Neural cell (in vitro differentiated cells): ENCODE results near the gene SDR42E1. TPM values are rescaled to one million over a fixed set of nuclear protein-coding genes. Genes with fewer than 3 reads are reported as not detected.

ENCODE experiments used
- H2AFZ ChIP-seq: fragments of 200-600, 300-800 bp; sonication (generic), shearing (Covaris generic); 2 replicates; pipeline ENCODE4 v1.6.0; 2014; ENCODE audit warnings: low read depth, mild to moderate bottlenecking, antibody characterized with exemption, low read length, moderate library complexity
- H3F3A ChIP-seq: fragments of 200-600 bp; shearing (Covaris generic); 2 replicates; pipeline ENCODE4 v1.6.1; 2016; ENCODE audit warnings: mild to moderate bottlenecking, moderate library complexity, mixed read lengths, antibody characterized with exemption, low read length; ENCODE audit not compliant: insufficient read depth, poor library complexity, severe bottlenecking
- H3K27ac ChIP-seq: fragments of 200-600, 300-800 bp; sonication (generic), shearing (Covaris generic); 2 replicates; pipeline ENCODE4 v1.5.1; 2014; ENCODE audit warnings: mild to moderate bottlenecking, low read length, moderate library complexity
- H3K27me3 ChIP-seq: fragments of 300-800, 200-600 bp; sonication (generic), shearing (Covaris generic); 2 replicates; pipeline ENCODE4 v1.6.0; 2014; ENCODE audit warnings: mild to moderate bottlenecking, low read depth, low read length, moderate library complexity; ENCODE audit not compliant: insufficient read depth
- H3K36me3 ChIP-seq: fragments of 300-800, 200-600 bp; sonication (generic), shearing (Covaris generic); 2 replicates; pipeline ENCODE4 v1.5.1; 2014; ENCODE audit warnings: mild to moderate bottlenecking, antibody characterized with exemption, low read length, moderate library complexity; ENCODE audit not compliant: insufficient read depth
- H3K4me2 ChIP-seq: fragments of 300-800, 200-600 bp; sonication (generic), shearing (Covaris generic); 2 replicates; pipeline ENCODE4 v1.6.0; 2014; ENCODE audit warnings: mild to moderate bottlenecking, low read length
- H3K4me3 ChIP-seq: fragments of 300-800, 200-600 bp; sonication (generic), shearing (Covaris generic); 2 replicates; pipeline ENCODE4 v1.5.1; 2014; ENCODE audit warnings: mild to moderate bottlenecking, low read length, moderate library complexity
- H3K79me2 ChIP-seq: fragments of 200-600 bp; shearing (Covaris generic); replicated peaks from 2 replicates; pipeline ENCODE4 v1.6.0; 2014; ENCODE audit warnings: mild to moderate bottlenecking, low read length, moderate library complexity; ENCODE audit not compliant: insufficient read depth
- H3K9ac ChIP-seq: fragments of 300-800, 200-600 bp; sonication (generic), shearing (Covaris generic); 2 replicates; pipeline ENCODE4 v1.6.1; 2016; ENCODE audit warnings: mild to moderate bottlenecking, low read length, mixed read lengths
- H3K9me2 ChIP-seq: fragments of 200-600 bp; shearing (Covaris generic); 2 replicates; pipeline ENCODE4 v1.6.1; 2016; ENCODE audit warnings: mild to moderate bottlenecking, low read length, mixed read lengths; ENCODE audit not compliant: insufficient read depth
- H3K9me3 ChIP-seq: fragments of 200-600, 300-800 bp; sonication (generic), shearing (Covaris generic); 2 replicates; pipeline ENCODE4 v1.6.1; 2016; ENCODE audit warnings: mild to moderate bottlenecking, mixed run types, low read length, moderate library complexity, mixed read lengths
- H4K20me1 ChIP-seq: fragments of 200-600 bp; shearing (Covaris generic); 2 replicates; pipeline ENCODE4 v1.6.1; 2016; ENCODE audit warnings: mild to moderate bottlenecking, mixed run types; ENCODE audit not compliant: insufficient read depth
- EP300 ChIP-seq: fragments of 450-650 bp; conservative IDR thresholded peaks from 2 replicates; pipeline ENCODE4 v1.6.1; 2014; ENCODE audit warnings: antibody characterized with exemption, mild to moderate bottlenecking, moderate library complexity; ENCODE audit not compliant: poor library complexity, severe bottlenecking
- EZH2 ChIP-seq: fragments of 200-600, 300-800 bp; shearing (Covaris generic), sonication (generic); IDR thresholded peaks from 2 replicates; pipeline ENCODE4 v1.6.1; 2014; ENCODE audit warnings: antibody characterized with exemption, low read length, borderline replicate concordance, mild to moderate bottlenecking; ENCODE audit not compliant: insufficient read depth, poor library complexity, severe bottlenecking
- MXI1 ChIP-seq: fragments of 450-650 bp; conservative IDR thresholded peaks from 2 replicates; pipeline ENCODE4 v1.6.1; 2014; ENCODE audit warnings: antibody characterized with exemption, mild to moderate bottlenecking; ENCODE audit not compliant: poor library complexity, severe bottlenecking
- POLR2AphosphoS5 ChIP-seq: IDR thresholded peaks from 2 replicates; pipeline ENCODE4 v1.6.1; 2012
- RAD21 ChIP-seq: fragments of 450-650 bp; conservative IDR thresholded peaks from 2 replicates; pipeline ENCODE4 v1.6.1; 2014; ENCODE audit warnings: antibody characterized with exemption, mild to moderate bottlenecking, moderate library complexity
- REST ChIP-seq: IDR thresholded peaks from 2 replicates; pipeline ENCODE4 v1.6.1; 2012; ENCODE audit warnings: borderline replicate concordance
- SMC3 ChIP-seq: fragments of 450-650 bp; conservative IDR thresholded peaks from 2 replicates; pipeline ENCODE4 v1.6.1; 2014; ENCODE audit warnings: antibody characterized with exemption, mild to moderate bottlenecking, moderate library complexity; ENCODE audit not compliant: poor library complexity
- TAF1 ChIP-seq: IDR thresholded peaks from 2 replicates; pipeline ENCODE4 v1.6.1; 2012; ENCODE audit warnings: low read depth
- polyA plus RNA-seq: library from polyadenylated mRNA; depleted of rRNA; stranded (reverse); fragments of >200 nt; gene quantifications from 2 replicates; pipeline ENCODE4 v1.2.3, GENCODE V29; 2014
- TF ChIP-seq, protein P1 (sequence below): fragments of 450-650 bp; IDR thresholded peaks from 2 replicates; pipeline ENCODE4 v1.5.1; 2014; ENCODE audit warnings: antibody characterized with exemption, mild to moderate bottlenecking, moderate library complexity; ENCODE audit not compliant: poor library complexity, severe bottlenecking

The SDR42E1 gene
- polyA plus RNA-seq, 1 donor from 2014 or later: 0.02 TPM

DNA sequence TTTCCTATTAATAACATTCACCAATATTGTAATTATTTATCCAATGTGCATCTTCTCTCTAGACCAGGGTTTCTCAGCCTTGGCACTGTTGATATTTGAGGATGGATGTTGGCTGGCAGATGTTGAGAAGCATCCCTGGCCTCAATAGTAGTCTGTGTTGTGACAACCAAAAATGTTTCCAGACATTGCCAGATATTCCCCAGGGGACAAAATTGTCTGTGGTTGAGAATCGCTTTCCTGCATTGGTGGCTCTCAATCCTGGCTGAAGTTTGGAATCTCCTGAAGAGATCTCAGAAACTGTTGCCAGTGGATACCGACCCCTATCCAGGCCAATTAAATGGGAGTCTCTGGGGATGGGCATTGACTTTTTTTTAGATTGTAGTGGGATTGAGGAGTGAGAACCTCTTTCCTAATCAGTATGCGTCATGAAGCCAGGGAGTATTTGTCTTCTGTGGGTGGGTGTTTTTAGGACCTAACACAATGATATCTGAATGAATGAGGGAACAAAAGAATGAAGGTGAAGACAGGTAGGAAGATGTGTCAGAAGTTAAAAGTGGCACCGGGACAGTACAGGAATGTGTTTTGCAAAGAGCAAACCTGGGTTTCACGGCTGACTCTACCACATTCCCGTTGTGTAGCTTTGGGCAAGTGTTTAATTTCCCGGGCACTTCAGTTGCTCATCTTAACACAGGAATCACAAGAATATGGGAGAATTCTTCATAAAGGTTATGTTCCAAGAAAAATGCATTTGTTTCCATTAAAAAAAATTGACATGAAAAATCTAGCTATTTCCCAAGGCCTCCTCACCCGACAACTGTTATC lies 48.1 kb upstream of the SDR42E1 start:
- no peaks in the 10 kb centered on the region for H3K9me3 ChIP-seq
- no peak overlapping the region for H3K9ac ChIP-seq
- no peaks in the 10 kb centered on the region for H4K20me1 ChIP-seq
- no peaks in the 10 kb centered on the region for H3K9me2 ChIP-seq
- no peak overlapping the region for H3K27ac ChIP-seq
- no peaks in the 10 kb centered on the region for H3F3A ChIP-seq
- no peaks in the 10 kb centered on the region for H3K36me3 ChIP-seq
- H3K4me2 ChIP-seq: no peak overlapping the region
- TF ChIP-seq MXI1 (no peak), EP300 (no peak), TAF1 (no peak), RAD21 (no peak), SMC3 (no peak), POLR2AphosphoS5 (no peak), REST (no peak), EZH2 (no peak)
- TF ChIP-seq, protein P1, sequence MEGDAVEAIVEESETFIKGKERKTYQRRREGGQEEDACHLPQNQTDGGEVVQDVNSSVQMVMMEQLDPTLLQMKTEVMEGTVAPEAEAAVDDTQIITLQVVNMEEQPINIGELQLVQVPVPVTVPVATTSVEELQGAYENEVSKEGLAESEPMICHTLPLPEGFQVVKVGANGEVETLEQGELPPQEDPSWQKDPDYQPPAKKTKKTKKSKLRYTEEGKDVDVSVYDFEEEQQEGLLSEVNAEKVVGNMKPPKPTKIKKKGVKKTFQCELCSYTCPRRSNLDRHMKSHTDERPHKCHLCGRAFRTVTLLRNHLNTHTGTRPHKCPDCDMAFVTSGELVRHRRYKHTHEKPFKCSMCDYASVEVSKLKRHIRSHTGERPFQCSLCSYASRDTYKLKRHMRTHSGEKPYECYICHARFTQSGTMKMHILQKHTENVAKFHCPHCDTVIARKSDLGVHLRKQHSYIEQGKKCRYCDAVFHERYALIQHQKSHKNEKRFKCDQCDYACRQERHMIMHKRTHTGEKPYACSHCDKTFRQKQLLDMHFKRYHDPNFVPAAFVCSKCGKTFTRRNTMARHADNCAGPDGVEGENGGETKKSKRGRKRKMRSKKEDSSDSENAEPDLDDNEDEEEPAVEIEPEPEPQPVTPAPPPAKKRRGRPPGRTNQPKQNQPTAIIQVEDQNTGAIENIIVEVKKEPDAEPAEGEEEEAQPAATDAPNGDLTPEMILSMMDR: no peak
- H3K27me3 ChIP-seq: no peaks in the 10 kb centered on the region
- H3K4me3 ChIP-seq: no peak overlapping the region
- H3K79me2 ChIP-seq: no peaks in the 10 kb centered on the region
- H2AFZ ChIP-seq: no peak overlapping the region

- no peak overlapping the region for H3K4me3 ChIP-seq
- no peak overlapping the region for H3K9ac ChIP-seq
- no peak for TF ChIP-seq MXI1
- no peak for TF ChIP-seq TAF1
- no peak for TF ChIP-seq POLR2AphosphoS5
- TF ChIP-seq, protein P1: no peak
- no peak for TF ChIP-seq RAD21
- TF ChIP-seq SMC3: no peak
- no peak for TF ChIP-seq REST
- no peak for TF ChIP-seq EP300
- TF ChIP-seq EZH2: no peak
- no peaks in the 10 kb centered on the region for H4K20me1 ChIP-seq
- no peaks in the 10 kb centered on the region for H3F3A ChIP-seq
- no peak overlapping the region for H3K4me2 ChIP-seq
- H3K27me3 ChIP-seq: no peaks in the 10 kb centered on the region
- no peaks in the 10 kb centered on the region for H3K79me2 ChIP-seq
- H3K9me2 ChIP-seq: no peaks in the 10 kb centered on the region
- no peaks in the 10 kb centered on the region for H3K36me3 ChIP-seq
- H3K9me3 ChIP-seq: no peaks in the 10 kb centered on the region
- no peak overlapping the region for H3K27ac ChIP-seq
- H2AFZ ChIP-seq: no peak overlapping the region
Measured at GRCh38 chr16:82056550-82056896, 45.3 kb upstream of the SDR42E1 start.
